Caco-2 (cell line): ENCODE results near the gene BRICD5. TPM values are rescaled to one million over a fixed set of nuclear protein-coding genes. Genes with fewer than 3 reads are reported as not detected.

Experiments
- BruUV-seq: library from RNA; stranded (reverse); fragments of 400-500 nt; replicated peaks from 2 replicates; lab custom pipeline; 2021; lab: Mats Ljungman, UMichigan
- CTCF ChIA-PET: fragments of 300-600 bp; sonication (Branson Sonifier 250); formaldehyde crosslinking; loops from one replicate; lab custom pipeline; 2022; ENCODE audit warnings: antibody characterized with exemption; lab: Charles Lee
- POLR2A ChIA-PET: fragments of 300-600 bp; sonication (Branson Sonifier 250); formaldehyde crosslinking; loops from one replicate; lab custom pipeline; 2022; ENCODE audit warnings: antibody characterized with exemption; lab: Charles Lee
- DNase-seq, 2 experiments: peaks; one replicate each; pipeline versions ENCODE4 v3.0.0 to v3.0.0-alpha.2; 2020 to 2022
- H3K27me3 ChIP-seq: replicated peaks from 2 replicates; pipeline ENCODE4 v1.6.0; 2011; ENCODE audit warnings: low read length; ENCODE audit not compliant: control insufficient read depth, insufficient read depth
- H3K36me3 ChIP-seq: 2 replicates; pipeline ENCODE4 v1.5.1; 2011; ENCODE audit warnings: low read length; ENCODE audit not compliant: control insufficient read depth, insufficient read depth
- H3K4me1 ChIP-seq: fragments of 250-450 bp; sonication (Bioruptor Pico); 2 replicates; pipeline ENCODE4 v1.5.1; 2020; ENCODE audit warnings: mild to moderate bottlenecking
- H3K4me3 ChIP-seq: 2 replicates; pipeline ENCODE4 v1.5.1; 2011; ENCODE audit warnings: low read depth, mild to moderate bottlenecking, control low read depth, low read length
- H3K9me3 ChIP-seq: fragments of 250-450 bp; sonication (Bioruptor Pico); 2 replicates; pipeline ENCODE4 v1.5.1; 2020; ENCODE audit warnings: mild to moderate bottlenecking, moderate library complexity
- H3K27ac Mint-ChIP-seq: one replicate; pipeline ENCODE4 v1.8.0; 2022; ENCODE audit warnings: mixed read lengths; ENCODE audit not compliant: unreplicated experiment
- H3K27me3 Mint-ChIP-seq: one replicate; pipeline ENCODE4 v1.8.0; 2022; ENCODE audit warnings: mixed read lengths; ENCODE audit not compliant: insufficient read depth, unreplicated experiment
- H3K36me3 Mint-ChIP-seq: one replicate; pipeline ENCODE4 v1.8.0; 2022; ENCODE audit warnings: mild to moderate bottlenecking, mixed read lengths; ENCODE audit not compliant: insufficient read depth, unreplicated experiment
- H3K4me1 Mint-ChIP-seq: one replicate; pipeline ENCODE4 v1.8.0; 2022; ENCODE audit warnings: low read depth, mixed read lengths; ENCODE audit not compliant: unreplicated experiment
- H3K4me3 Mint-ChIP-seq: one replicate; pipeline ENCODE4 v1.8.0; 2022; ENCODE audit warnings: mild to moderate bottlenecking, moderate library complexity, mixed read lengths; ENCODE audit not compliant: unreplicated experiment
- H3K9me3 Mint-ChIP-seq: one replicate; pipeline ENCODE4 v1.8.0; 2022; ENCODE audit warnings: mixed read lengths; ENCODE audit not compliant: unreplicated experiment
- intact Hi-C: fragments of 100-400 bp; cut with micrococcal nuclease; formaldehyde crosslinking; loops from one replicate; pipeline ENCODE4 v1.10.0; 2022; ENCODE audit not compliant: unreplicated experiment
- total RNA-seq: library from RNA; stranded (reverse); gene quantifications from 2 replicates; pipeline ENCODE4 v1.2.3, GENCODE V29; 2022
- TF ChIP-seq, protein P1 (sequence below), 2 experiments: fragments of 200-600 bp in 1 of 2; IDR thresholded peaks; 1 replicate in 1 of 2; 2 replicates in 1 of 2; pipeline versions ENCODE4 v1.5.1 to v1.8.0; 2011 to 2022; ENCODE audit warnings: antibody characterized with exemption in 1 of 2, control low read depth in 1 of 2, inconsistent platforms in 1 of 2, low read depth in 1 of 2, low read length in 1 of 2, mild to moderate bottlenecking in 1 of 2, moderate library complexity in 1 of 2; ENCODE audit not compliant: insufficient read depth in 1 of 2, severe bottlenecking in 1 of 2, unreplicated experiment in 1 of 2

The BRICD5 gene
- total RNA-seq, 1 experiment from 2014 or later: 10.0 TPM

GRCh38 chr16:2177561-2177960 is 33.1 kb downstream of the BRICD5 start:
- ChIA-PET POLR2A (no interaction called here), CTCF (no interaction called here)
- Histone ChIP-seq H3K36me3 (no peaks in the 10 kb centered on the region; the same call in 1 of the 2 replicates), H3K27me3 (no peaks in the 10 kb centered on the region), H3K9me3 (no peaks in the 10 kb centered on the region), H3K4me3 (no peak overlapping the region), H3K4me1 (no peaks in the 10 kb centered on the region)
- H3K27me3 Mint-ChIP-seq: no peaks in the 10 kb centered on the region
- H3K4me1 Mint-ChIP-seq: peaks cover 6% of the 10 kb centered on the region
- H3K4me3 Mint-ChIP-seq: no peak overlapping the region
- TSS peak; percentile 85 for BruUV-seq
- intact Hi-C loops: no loop called here
- H3K9me3 Mint-ChIP-seq: no peaks in the 10 kb centered on the region
- peaks cover 49% of the 10 kb centered on the region for H3K36me3 Mint-ChIP-seq
- TF ChIP-seq, protein P1, sequence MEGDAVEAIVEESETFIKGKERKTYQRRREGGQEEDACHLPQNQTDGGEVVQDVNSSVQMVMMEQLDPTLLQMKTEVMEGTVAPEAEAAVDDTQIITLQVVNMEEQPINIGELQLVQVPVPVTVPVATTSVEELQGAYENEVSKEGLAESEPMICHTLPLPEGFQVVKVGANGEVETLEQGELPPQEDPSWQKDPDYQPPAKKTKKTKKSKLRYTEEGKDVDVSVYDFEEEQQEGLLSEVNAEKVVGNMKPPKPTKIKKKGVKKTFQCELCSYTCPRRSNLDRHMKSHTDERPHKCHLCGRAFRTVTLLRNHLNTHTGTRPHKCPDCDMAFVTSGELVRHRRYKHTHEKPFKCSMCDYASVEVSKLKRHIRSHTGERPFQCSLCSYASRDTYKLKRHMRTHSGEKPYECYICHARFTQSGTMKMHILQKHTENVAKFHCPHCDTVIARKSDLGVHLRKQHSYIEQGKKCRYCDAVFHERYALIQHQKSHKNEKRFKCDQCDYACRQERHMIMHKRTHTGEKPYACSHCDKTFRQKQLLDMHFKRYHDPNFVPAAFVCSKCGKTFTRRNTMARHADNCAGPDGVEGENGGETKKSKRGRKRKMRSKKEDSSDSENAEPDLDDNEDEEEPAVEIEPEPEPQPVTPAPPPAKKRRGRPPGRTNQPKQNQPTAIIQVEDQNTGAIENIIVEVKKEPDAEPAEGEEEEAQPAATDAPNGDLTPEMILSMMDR (IDR thresholded peaks at IDR 0.05; ENCODE audit: insufficient read depth in 1 of 2, low read depth in 1 of 2, low read length in 1 of 2, severe bottlenecking in 1 of 2, unreplicated experiment in 1 of 2): no peak
- DNase-seq: no peak
- H3K27ac Mint-ChIP-seq: no peak overlapping the region

- no peaks in the 10 kb centered on the region; the same call in 1 of the 2 replicates for H3K36me3 ChIP-seq
- BruUV-seq: no TSS peak
- H3K27me3 Mint-ChIP-seq: no peaks in the 10 kb centered on the region
- TF ChIP-seq, protein P1 (IDR thresholded peaks at IDR 0.05; ENCODE audit: insufficient read depth in 1 of 2, low read depth in 1 of 2, low read length in 1 of 2, severe bottlenecking in 1 of 2, unreplicated experiment in 1 of 2): no peak
- H3K4me3 Mint-ChIP-seq: no peak overlapping the region
- no peaks in the 10 kb centered on the region for H3K9me3 Mint-ChIP-seq
- ChIA-PET CTCF (no interaction called here), POLR2A (no interaction called here)
- no peaks in the 10 kb centered on the region for H3K4me1 ChIP-seq
- no peaks in the 10 kb centered on the region for H3K27me3 ChIP-seq
- no peak overlapping the region for H3K4me3 ChIP-seq
- intact Hi-C loops: no loop called here
- peaks cover 6% of the 10 kb centered on the region for H3K4me1 Mint-ChIP-seq
- no peaks in the 10 kb centered on the region for H3K9me3 ChIP-seq
- H3K27ac Mint-ChIP-seq: no peak overlapping the region
- no peak for DNase-seq
- H3K36me3 Mint-ChIP-seq: peaks cover 44% of the 10 kb centered on the region
Observed at GRCh38 chr16:2177101-2177500, 33.6 kb downstream of the BRICD5 start.

DNA sequence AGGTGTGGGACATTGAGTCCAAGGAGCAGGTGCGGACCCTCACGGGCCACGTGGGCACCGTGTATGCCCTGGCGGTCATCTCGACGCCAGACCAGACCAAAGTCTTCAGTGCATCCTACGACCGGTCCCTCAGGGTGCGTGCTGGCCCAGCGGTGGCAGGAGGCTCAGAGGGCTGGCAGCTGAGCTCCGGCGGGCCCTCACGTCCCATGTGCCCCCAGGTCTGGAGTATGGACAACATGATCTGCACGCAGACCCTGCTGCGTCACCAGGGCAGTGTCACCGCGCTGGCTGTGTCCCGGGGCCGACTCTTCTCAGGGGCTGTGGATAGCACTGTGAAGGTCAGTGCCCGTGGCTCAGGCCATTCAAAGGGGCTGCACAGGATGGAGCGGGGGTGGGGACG is 34.6 kb downstream of the BRICD5 start:
- H3K4me1 ChIP-seq: no peaks in the 10 kb centered on the region
- CTCF ChIA-PET: no interaction called here
- intact Hi-C loops: no loop called here
- no peaks in the 10 kb centered on the region for H3K27me3 ChIP-seq
- H3K9me3 ChIP-seq: no peaks in the 10 kb centered on the region
- POLR2A ChIA-PET: no interaction called here
- no peaks in the 10 kb centered on the region for H3K9me3 Mint-ChIP-seq
- no peaks in the 10 kb centered on the region; the same call in 1 of the 2 replicates for H3K36me3 ChIP-seq
- H3K27ac Mint-ChIP-seq: no peak overlapping the region
- H3K36me3 Mint-ChIP-seq: peaks cover 40% of the 10 kb centered on the region
- H3K4me3 Mint-ChIP-seq: no peak overlapping the region
- no TSS peak for BruUV-seq
- DNase-seq: no peak
- H3K4me1 Mint-ChIP-seq: no peaks in the 10 kb centered on the region
- TF ChIP-seq, protein P1 (IDR thresholded peaks at IDR 0.05; ENCODE audit: insufficient read depth in 1 of 2, low read depth in 1 of 2, low read length in 1 of 2, severe bottlenecking in 1 of 2, unreplicated experiment in 1 of 2): no peak
- H3K27me3 Mint-ChIP-seq: no peaks in the 10 kb centered on the region
- H3K4me3 ChIP-seq: no peak overlapping the region
